Mucosa of descending colon (tissue), 3 donors: ENCODE data around the gene GALNT10. TPM values are rescaled to one million over a fixed set of nuclear protein-coding genes. Genes with fewer than 3 reads are reported as not detected.

Experiments
- ATAC-seq: fragments of 200-7000 bp; cut with Tn5 transposase; one replicate; pipeline ENCODE4 v1.9.1; 2020; ENCODE audit warnings: mild to moderate bottlenecking, moderate library complexity
- DNase-seq, 3 donors: peaks; one replicate each; pipeline ENCODE4 v3.0.0-alpha.2; 2020
- H3K36me3 ChIP-seq: fragments of 200-600 bp; one replicate; pipeline ENCODE4 v1.8.0; 2021; ENCODE audit warnings: low read depth, mild to moderate bottlenecking
- H3K4me1 ChIP-seq: fragments of 200-600 bp; one replicate; pipeline ENCODE4 v1.8.0; 2021; ENCODE audit warnings: low read depth, mild to moderate bottlenecking
- H3K4me3 ChIP-seq: fragments of 200-600 bp; one replicate; pipeline ENCODE4 v1.8.0; 2021; ENCODE audit warnings: mild to moderate bottlenecking
- H3K9me3 ChIP-seq: fragments of 200-600 bp; one replicate; pipeline ENCODE4 v1.8.0; 2021; ENCODE audit warnings: mild to moderate bottlenecking
- CTCF ChIP-seq: fragments of 200-600 bp; IDR thresholded peaks from one replicate; pipeline ENCODE4 v1.8.0; 2022; ENCODE audit warnings: antibody characterized with exemption, mild to moderate bottlenecking
- intact Hi-C, 2 donors: fragments of 100-400 bp; cut with DNase I in 1 of 2; cut with micrococcal nuclease in 1 of 2; formaldehyde crosslinking; loops; one replicate each; pipeline versions ENCODE4 v1.11.0 to v1.11.1; 2022; cut with DNase I, micrococcal nuclease
- total RNA-seq, 3 donors: library from RNA; stranded (reverse); fragmentation: NEBNext Ultra II Directional in 2 of 3; extraction: Animal tissue kit (Norgen Biotek cat#: 25700) in 2 of 3; gene quantifications; one replicate each; pipeline versions ENCODE4 v1.2.1 to v1.2.4, GENCODE V29; 2021 to 2023
- donor health status: DM: no; HTN: no; CAD: no; lungs with moderate emphysema.
- donor health status: DM: no; HTN: no; CAD: no.
- donor health status: DM: no; HTN: yes; CAD: no.

Gene GALNT10
- total RNA-seq, 3 donors from 2014 or later: 38.5 to 51.5 (median 41.4) TPM

GRCh38 chr5:154163327-154164248 is 26.9 kb upstream of the GALNT10 start:
- intact Hi-C loops: no loop called here
- Histone ChIP-seq H3K4me3 (no peak overlapping the region), H3K36me3 (no peaks in the 10 kb centered on the region), H3K4me1 (no peaks in the 10 kb centered on the region), H3K9me3 (no peaks in the 10 kb centered on the region)
- TF ChIP-seq CTCF: no peak
- ATAC-seq (no peak), DNase-seq (no peak)

- Histone ChIP-seq H3K9me3 (no peaks in the 10 kb centered on the region), H3K4me1 (no peaks in the 10 kb centered on the region), H3K36me3 (no peaks in the 10 kb centered on the region), H3K4me3 (no peak overlapping the region)
- DNase-seq (no peak), ATAC-seq (no peak)
- no peak for TF ChIP-seq CTCF
- intact Hi-C loops: no loop called here
These were observed 26.3 kb upstream of the GALNT10 start for GRCh38 chr5:154164249-154164581.

- no peaks in the 10 kb centered on the region for H3K4me1 ChIP-seq
- TF ChIP-seq CTCF: no peak
- H3K4me3 ChIP-seq: no peak overlapping the region
- DNase-seq (no peak), ATAC-seq (no peak)
- no peaks in the 10 kb centered on the region for H3K36me3 ChIP-seq
- no peaks in the 10 kb centered on the region for H3K9me3 ChIP-seq
- intact Hi-C loops: no loop called here
These were observed 24.6 kb upstream of the GALNT10 start for GRCh38 chr5:154165886-154166285.

- no peak for TF ChIP-seq CTCF
These were observed 23.4 kb upstream of the GALNT10 start for GRCh38 chr5:154166901-154167791.

GRCh38 chr5:154168395-154168794 is 22.1 kb upstream of the GALNT10 start:
- Histone ChIP-seq H3K9me3 (no peaks in the 10 kb centered on the region), H3K4me3 (no peak overlapping the region), H3K4me1 (no peaks in the 10 kb centered on the region), H3K36me3 (no peaks in the 10 kb centered on the region)
- DNase-seq: no peak
- TF ChIP-seq CTCF: no peak
- intact Hi-C loops: no loop called here
- ATAC-seq: no peak

More at GRCh38 chr5:154166901-154167791, 23.4 kb upstream of the GALNT10 start:
- Histone ChIP-seq H3K4me3 (no peak overlapping the region), H3K4me1 (no peaks in the 10 kb centered on the region), H3K36me3 (no peaks in the 10 kb centered on the region), H3K9me3 (no peaks in the 10 kb centered on the region)
- ATAC-seq (no peak), DNase-seq (no peak)
- intact Hi-C loops: no loop called here
